Naive thymus-derived CD8-positive, alpha-beta T cell (primary cell): ENCODE measurements around the gene NUP210L. TPM values are rescaled to one million over a fixed set of nuclear protein-coding genes. Genes with fewer than 3 reads are reported as not detected.

ENCODE experiments used
- ATAC-seq, 2 donors: fragments of 150-1000 bp; cut with Tn5 transposase in 1 of 2; sonication (Bioruptor Pico), chemical (Tn5 transposase) in 1 of 2; 1 replicate in 1 of 2; 2 replicates in 1 of 2; pipeline ENCODE4 v1.10.0; 2021; ENCODE audit warnings: mild to moderate bottlenecking in 2 of 2, moderate library complexity in 2 of 2
- POLR2A ChIA-PET: fragments of 350-600 bp; sonication (Branson Sonifier 250); formaldehyde crosslinking; loops from one replicate; lab custom pipeline; 2021; ENCODE audit warnings: antibody characterized with exemption; lab: Charles Lee
- DNase-seq, 10 donors: peaks; one replicate each; pipeline versions ENCODE4 v3.0.0 to v3.0.0-alpha.2; 2020 to 2022
- H3K27ac Mint-ChIP-seq, 10 donors: one replicate each; pipeline ENCODE4 v1.8.0; 2020 to 2022; ENCODE audit warnings: mild to moderate bottlenecking in 10 of 10, mixed read lengths in 10 of 10, moderate library complexity in 4 of 10, inconsistent platforms in 1 of 10
- H3K27me3 Mint-ChIP-seq, 5 donors: one replicate each; pipeline ENCODE4 v1.8.0; 2021 to 2022; ENCODE audit warnings: mixed read lengths in 5 of 5
- H3K36me3 Mint-ChIP-seq, 3 donors: one replicate each; pipeline ENCODE4 v1.8.0; 2020 to 2022; ENCODE audit warnings: mixed read lengths in 3 of 3, mild to moderate bottlenecking in 2 of 3, inconsistent platforms in 1 of 3
- H3K4me1 Mint-ChIP-seq, 4 donors: one replicate each; pipeline ENCODE4 v1.8.0; 2021 to 2022; ENCODE audit warnings: mixed read lengths in 4 of 4
- H3K4me3 Mint-ChIP-seq, 10 donors: one replicate each; pipeline ENCODE4 v1.8.0; 2020 to 2022; ENCODE audit warnings: mild to moderate bottlenecking in 10 of 10, mixed read lengths in 10 of 10, moderate library complexity in 6 of 10, inconsistent platforms in 1 of 10
- H3K9me3 Mint-ChIP-seq, 9 donors: one replicate each; pipeline ENCODE4 v1.8.0; 2020 to 2022; ENCODE audit warnings: mixed read lengths in 9 of 9, mild to moderate bottlenecking in 3 of 9, inconsistent platforms in 1 of 9, moderate library complexity in 1 of 9
- polyA plus RNA-seq, 3 donors: library from polyadenylated mRNA; unstranded; fragments of 300-500 nt; fragmentation: Illumina TruSeq; gene quantifications; one replicate each; pipeline ENCODE4 v1.2.3, GENCODE V29; 2021
- total RNA-seq, 8 experiments: library from RNA in 2 of 8; stranded (reverse) in 2 of 8; gene quantifications; one replicate each; pipeline ENCODE4 v1.2.3 and lab custom pipeline; 2021 to 2026

NUP210L gene
- total and polyA plus RNA-seq, 5 experiments from 2014 or later: 0.06 to 0.22 (median 0.16) TPM; not detected in 2

- H3K27me3 Mint-ChIP-seq: no peaks in the 10 kb centered on the region
- H3K36me3 Mint-ChIP-seq: peaks cover 2 to 31% (median 8%) of the 10 kb centered on the region in 3 donors
- H3K27ac Mint-ChIP-seq: peak overlapping the region; percentile 95 to 100 (median 99)
- peak overlapping the region; percentile 97 to 100 (median 100) for H3K4me3 Mint-ChIP-seq
- ATAC-seq: peak; percentile 41 to 50
- POLR2A ChIA-PET: interaction anchor here (0.6 to 6.6 kb wide), 11 partner anchors 14 to 548 kb away, joined by 3 to 73 read pairs (median 6); partner anchors contain the start of genes CHTOP, HAX1, RPS27 and UBAP2L
- DNase-seq: peak; percentile 49 to 82 (median 66)
- no peaks in the 10 kb centered on the region for H3K9me3 Mint-ChIP-seq
- peaks cover 44 to 59% (median 54%) of the 10 kb centered on the region in 4 donors for H3K4me1 Mint-ChIP-seq
Measured at GRCh38 chr1:154182344-154183045, 27.6 kb upstream of the NUP210L start.

- Mint-ChIP-seq H3K9me3 (no peaks in the 10 kb centered on the region), H3K36me3 (peaks cover 2 to 31% (median 8%) of the 10 kb centered on the region in 3 donors), H3K4me1 (peaks cover 50 to 64% (median 59%) of the 10 kb centered on the region in 4 donors), H3K27ac (peak overlapping the region; percentile 95 to 100 (median 99)), H3K27me3 (no peaks in the 10 kb centered on the region), H3K4me3 (peak overlapping the region; percentile 97 to 100 (median 100))
- ATAC-seq: peak in 1 of 2 donors; percentile 65
- no peak for DNase-seq
- POLR2A ChIA-PET: interaction anchor here (0.7 to 6.6 kb wide), 8 partner anchors 9 to 548 kb away, joined by 3 to 73 read pairs (median 6); partner anchors contain the start of genes CHTOP, HAX1, RPS27 and UBAP2L
Measured at GRCh38 chr1:154181944-154182343, 27.1 kb upstream of the NUP210L start.

- Mint-ChIP-seq H3K27me3 (no peaks in the 10 kb centered on the region), H3K27ac (peak overlapping the region; percentile 84 to 100 (median 98)), H3K9me3 (no peaks in the 10 kb centered on the region), H3K36me3 (peaks cover 6 to 46% (median 8%) of the 10 kb centered on the region in 3 donors), H3K4me1 (peaks cover 53 to 79% (median 73%) of the 10 kb centered on the region in 4 donors), H3K4me3 (peak overlapping the region; percentile 70 to 100 (median 98))
- ATAC-seq (no peak), DNase-seq (peak in 1 of 10 donors; percentile 3)
- POLR2A ChIA-PET: interaction anchor here (0.5 to 6.6 kb wide), 4 partner anchors 22 to 365 kb away, joined by 3 to 73 read pairs (median 30); partner anchors contain the start of genes RPS27 and UBAP2L
Measured at GRCh38 chr1:154179946-154180687, 25.2 kb upstream of the NUP210L start.

DNA sequence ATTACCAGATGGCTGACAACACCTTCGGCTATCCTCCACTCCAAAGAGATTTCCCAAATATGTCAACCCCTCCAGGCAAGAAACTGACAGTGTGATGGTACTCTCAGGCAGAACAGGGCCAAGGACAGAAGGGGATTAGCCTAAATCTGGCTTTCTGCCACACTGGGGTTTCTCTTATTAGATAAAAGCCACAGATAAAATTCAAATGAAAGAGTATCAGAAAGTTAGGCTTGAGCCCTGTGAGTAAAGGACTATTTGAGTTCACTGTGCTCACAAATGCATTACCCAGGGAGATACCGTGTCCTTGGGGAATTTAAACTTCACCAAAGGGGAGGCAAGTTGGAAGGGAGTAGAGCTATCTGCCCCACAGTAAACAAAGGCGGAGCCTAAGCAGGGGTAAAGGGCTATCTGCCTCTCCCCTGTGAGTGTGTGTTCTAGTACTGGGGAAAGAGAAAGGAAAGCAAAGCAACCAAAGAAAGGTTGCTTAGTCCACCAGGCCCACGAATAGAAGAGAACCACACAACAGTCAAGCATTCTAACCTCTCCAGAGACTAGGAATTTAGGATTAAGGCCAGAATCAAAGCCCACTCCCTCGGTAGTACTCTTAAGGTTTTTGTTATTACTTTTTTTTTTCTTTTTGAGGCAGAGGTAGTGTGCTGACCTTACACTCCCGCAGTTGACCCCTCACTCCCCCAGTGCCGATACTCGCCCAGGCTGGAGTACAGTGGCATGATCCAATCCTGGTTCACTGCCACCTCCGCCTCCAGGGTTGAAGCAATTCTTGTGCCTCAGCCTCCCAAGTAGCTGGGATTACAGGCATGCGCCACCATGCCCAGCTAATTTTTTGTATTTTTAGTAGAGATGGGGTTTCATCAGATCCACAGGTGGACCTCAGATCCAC is 24.3 kb upstream of the NUP210L start:
- H3K4me1 Mint-ChIP-seq: peaks cover 53 to 79% (median 74%) of the 10 kb centered on the region in 4 donors
- ATAC-seq: no peak
- no peaks in the 10 kb centered on the region for H3K9me3 Mint-ChIP-seq
- POLR2A ChIA-PET: interaction anchor here (0.6 to 6.6 kb wide), 3 partner anchors 10 to 101 kb away, joined by 3 to 73 read pairs (median 4); no protein-coding TSS in a partner anchor
- no peaks in the 10 kb centered on the region for H3K27me3 Mint-ChIP-seq
- peak overlapping the region; percentile 84 to 100 (median 96) for H3K27ac Mint-ChIP-seq
- H3K36me3 Mint-ChIP-seq: peaks cover 6 to 54% (median 8%) of the 10 kb centered on the region in 3 donors
- peak overlapping the region; percentile 70 to 100 (median 92) for H3K4me3 Mint-ChIP-seq
- DNase-seq: no peak

GRCh38 chr1:154178013-154178412 is 23.1 kb upstream of the NUP210L start:
- peaks cover 48 to 74% (median 68%) of the 10 kb centered on the region in 4 donors for H3K4me1 Mint-ChIP-seq
- ATAC-seq: no peak
- POLR2A ChIA-PET: interaction anchor here (0.5 to 6.6 kb wide), 5 partner anchors 9 to 213 kb away, joined by 3 to 73 read pairs (median 4); no protein-coding TSS in a partner anchor
- DNase-seq: no peak
- no peaks in the 10 kb centered on the region for H3K27me3 Mint-ChIP-seq
- no peaks in the 10 kb centered on the region for H3K9me3 Mint-ChIP-seq
- H3K4me3 Mint-ChIP-seq: peak overlapping the region; percentile 53 to 100 (median 92)
- peak overlapping the region; percentile 21 to 100 (median 95) for H3K27ac Mint-ChIP-seq
- peaks cover 7 to 61% (median 8%) of the 10 kb centered on the region in 3 donors for H3K36me3 Mint-ChIP-seq

- Mint-ChIP-seq H3K4me1 (peaks cover 48 to 76% (median 70%) of the 10 kb centered on the region in 4 donors), H3K4me3 (peak overlapping the region; percentile 17 to 100 (median 64)), H3K27ac (peak overlapping the region; percentile 57 to 99 (median 84)), H3K36me3 (peaks cover 12 to 75% (median 16%) of the 10 kb centered on the region in 3 donors), H3K9me3 (no peaks in the 10 kb centered on the region), H3K27me3 (no peaks in the 10 kb centered on the region)
- ATAC-seq (no peak), DNase-seq (no peak)
- POLR2A ChIA-PET: no interaction called here
Measured at GRCh38 chr1:154176337-154176736, 21.5 kb upstream of the NUP210L start.

GRCh38 chr1:154174654-154175053 is 19.8 kb upstream of the NUP210L start:
- POLR2A ChIA-PET: no interaction called here
- no peak overlapping the region for H3K4me3 Mint-ChIP-seq
- H3K36me3 Mint-ChIP-seq: peaks cover 7 to 77% (median 24%) of the 10 kb centered on the region in 3 donors
- DNase-seq: no peak
- H3K9me3 Mint-ChIP-seq: no peaks in the 10 kb centered on the region
- H3K4me1 Mint-ChIP-seq: peaks cover 38 to 71% (median 67%) of the 10 kb centered on the region in 4 donors
- no peak for ATAC-seq
- peak overlapping the region in 4 of 10 donors; percentile 15 to 81 (median 38) for H3K27ac Mint-ChIP-seq
- H3K27me3 Mint-ChIP-seq: no peaks in the 10 kb centered on the region

GRCh38 chr1:154171880-154172279 is 17.0 kb upstream of the NUP210L start:
- H3K36me3 Mint-ChIP-seq: peaks cover 7 to 92% (median 33%) of the 10 kb centered on the region in 3 donors
- peak overlapping the region in 9 of 10 donors; percentile 25 to 94 (median 74) for H3K27ac Mint-ChIP-seq
- POLR2A ChIA-PET: no interaction called here
- DNase-seq: no peak
- no peaks in the 10 kb centered on the region for H3K9me3 Mint-ChIP-seq
- H3K27me3 Mint-ChIP-seq: no peaks in the 10 kb centered on the region
- no peak for ATAC-seq
- peaks cover 18 to 58% (median 45%) of the 10 kb centered on the region in 4 donors for H3K4me1 Mint-ChIP-seq
- H3K4me3 Mint-ChIP-seq: peak overlapping the region in 1 of 10 donors; percentile 11

DNA sequence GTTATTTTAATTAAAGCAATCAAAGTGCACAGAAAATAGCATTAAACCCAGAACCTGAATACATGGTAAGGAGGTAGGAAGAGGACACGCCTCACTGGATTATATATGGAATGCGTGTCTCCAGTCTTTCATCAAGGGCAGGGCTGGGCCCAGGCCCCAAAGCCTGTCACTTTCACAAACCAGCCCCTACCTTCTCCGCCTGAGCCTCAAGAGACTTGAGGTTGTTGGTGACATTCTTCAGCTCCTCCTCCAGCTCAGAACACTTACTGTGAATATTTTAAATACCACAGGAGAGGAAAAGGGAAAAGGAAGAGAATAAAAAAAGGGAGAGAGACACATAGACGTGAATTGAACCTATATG is 16.3 kb upstream of the NUP210L start:
- H3K36me3 Mint-ChIP-seq: peaks cover 7 to 95% (median 36%) of the 10 kb centered on the region in 3 donors
- peak overlapping the region in 9 of 10 donors; percentile 37 to 94 (median 79) for H3K27ac Mint-ChIP-seq
- H3K27me3 Mint-ChIP-seq: no peaks in the 10 kb centered on the region
- H3K4me3 Mint-ChIP-seq: peak overlapping the region in 1 of 10 donors; percentile 19
- POLR2A ChIA-PET: no interaction called here
- no peaks in the 10 kb centered on the region for H3K9me3 Mint-ChIP-seq
- DNase-seq (no peak), ATAC-seq (no peak)
- H3K4me1 Mint-ChIP-seq: peaks cover 16 to 54% (median 39%) of the 10 kb centered on the region in 4 donors

GRCh38 chr1:154170547-154171222 is 15.8 kb upstream of the NUP210L start:
- POLR2A ChIA-PET: no interaction called here
- peak overlapping the region in 1 of 10 donors; percentile 19 for H3K4me3 Mint-ChIP-seq
- peaks cover 16 to 52% (median 37%) of the 10 kb centered on the region in 4 donors for H3K4me1 Mint-ChIP-seq
- H3K36me3 Mint-ChIP-seq: peaks cover 7 to 95% (median 38%) of the 10 kb centered on the region in 3 donors
- no peaks in the 10 kb centered on the region for H3K27me3 Mint-ChIP-seq
- DNase-seq: peak in 1 of 10 donors; percentile 5
- H3K27ac Mint-ChIP-seq: peak overlapping the region; percentile 6 to 94 (median 74)
- no peak for ATAC-seq
- H3K9me3 Mint-ChIP-seq: no peaks in the 10 kb centered on the region

DNA sequence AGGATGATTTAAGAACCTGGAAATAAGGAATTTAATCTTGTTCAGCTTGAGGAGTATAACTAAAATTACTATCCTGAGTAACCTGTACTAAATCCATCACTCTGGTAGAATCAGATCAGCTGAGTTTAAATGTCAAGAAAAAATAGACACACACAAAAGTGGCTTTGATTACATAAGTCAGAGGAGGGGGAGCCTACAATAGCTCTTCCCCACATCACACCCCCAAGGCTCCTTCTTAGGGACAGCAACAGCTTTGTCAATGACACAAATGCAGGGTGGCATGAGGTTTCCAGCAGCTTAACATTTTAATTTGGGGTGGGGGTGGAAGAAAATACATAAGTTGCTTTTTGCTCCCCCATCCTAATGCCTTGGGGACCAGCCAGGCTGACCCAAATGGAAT is 12.6 kb upstream of the NUP210L start:
- DNase-seq: no peak
- no peaks in the 10 kb centered on the region for H3K9me3 Mint-ChIP-seq
- peaks cover 22 to 54% (median 40%) of the 10 kb centered on the region in 4 donors for H3K4me1 Mint-ChIP-seq
- H3K27ac Mint-ChIP-seq: peak overlapping the region in 9 of 10 donors; percentile 27 to 87 (median 73)
- H3K27me3 Mint-ChIP-seq: no peaks in the 10 kb centered on the region
- H3K36me3 Mint-ChIP-seq: peaks cover 16 to 100% (median 50%) of the 10 kb centered on the region in 3 donors
- no peak for ATAC-seq
- POLR2A ChIA-PET: interaction anchor here (1.0 kb wide), 1 partner anchor 29 kb away, joined by 3 read pairs; no protein-coding TSS in a partner anchor
- no peak overlapping the region for H3K4me3 Mint-ChIP-seq
